Measurements from ENCODE around the gene MUC15. TPM values are rescaled to one million over a fixed set of nuclear protein-coding genes. Genes with fewer than 3 reads are reported as not detected.

MUC15 gene
- total and polyA plus RNA-seq, 2 donors (not counting 1 experiment from before 2014, with no cell fraction given): not detected

DNA sequence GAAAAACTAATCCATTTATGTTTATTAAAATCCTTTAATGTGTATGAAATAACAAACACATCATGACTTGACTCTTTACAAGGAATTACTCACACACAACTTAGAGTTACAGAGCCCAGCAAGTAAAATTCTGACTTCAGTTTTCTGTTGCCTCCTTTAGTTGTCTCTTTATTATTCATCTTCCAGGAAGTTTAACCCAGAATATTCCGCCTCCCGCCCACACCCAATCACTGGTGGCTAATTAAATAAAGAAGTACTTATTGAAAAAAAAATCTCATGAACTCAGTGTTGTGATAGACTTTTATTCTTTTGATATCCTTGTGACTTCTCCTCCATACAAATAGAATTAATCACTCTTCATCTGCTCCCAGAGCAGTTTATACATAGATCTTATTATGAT lies 61.9 kb downstream of the MUC15 start:
- Histone ChIP-seq H3K79me2 (ENCODE audit: control insufficient read depth, insufficient read depth, low read length) (no peaks in the 10 kb centered on the region), H3K4me2 (replicated peaks; ENCODE audit: low read depth, low read length, poor library complexity, severe bottlenecking) (no peak overlapping the region), H3K27me3 (replicated peaks in 1 of 4; ENCODE audit: control extremely low read depth in 1 of 4, control insufficient read depth in 3 of 4, insufficient read depth in 4 of 4, low read length in 3 of 4) (no peaks in the 10 kb centered on the region)

More for the DNA sequence above, 61.9 kb downstream of the MUC15 start:
- H3K27ac ChIP-seq (ENCODE audit: low read length in 2 of 2): no peak overlapping the region
- H4K20me1 ChIP-seq (ENCODE audit: control insufficient read depth, insufficient read depth, low read length, poor library complexity, severe bottlenecking): no peaks in the 10 kb centered on the region
- ChIA-PET CTCF (interaction anchor here (1.0 kb wide), 1 partner anchor 15 kb away, joined by 3 read pairs; no protein-coding TSS in a partner anchor), POLR2A (no interaction called here)
- H2AFZ ChIP-seq (ENCODE audit: insufficient read depth, low read depth, low read length, poor library complexity, severe bottlenecking): no peak overlapping the region
- no peaks in the 10 kb centered on the region for H3K4me1 Mint-ChIP-seq
- no peak overlapping the region for H3K4me3 ChIP-seq (ENCODE audit: control extremely low read depth in 1 of 5, extremely low read depth in 1 of 5, insufficient read depth in 1 of 5, low read depth in 2 of 5, low read length in 4 of 5)
- no peak overlapping the region for H3K9ac ChIP-seq (ENCODE audit: low read length)
- no peak for TF ChIP-seq EZH2 (IDR thresholded peaks at IDR 0.05; ENCODE audit: borderline replicate concordance, insufficient read depth, low read depth, low read length, poor library complexity, severe bottlenecking)
- TF ChIP-seq, protein P1, sequence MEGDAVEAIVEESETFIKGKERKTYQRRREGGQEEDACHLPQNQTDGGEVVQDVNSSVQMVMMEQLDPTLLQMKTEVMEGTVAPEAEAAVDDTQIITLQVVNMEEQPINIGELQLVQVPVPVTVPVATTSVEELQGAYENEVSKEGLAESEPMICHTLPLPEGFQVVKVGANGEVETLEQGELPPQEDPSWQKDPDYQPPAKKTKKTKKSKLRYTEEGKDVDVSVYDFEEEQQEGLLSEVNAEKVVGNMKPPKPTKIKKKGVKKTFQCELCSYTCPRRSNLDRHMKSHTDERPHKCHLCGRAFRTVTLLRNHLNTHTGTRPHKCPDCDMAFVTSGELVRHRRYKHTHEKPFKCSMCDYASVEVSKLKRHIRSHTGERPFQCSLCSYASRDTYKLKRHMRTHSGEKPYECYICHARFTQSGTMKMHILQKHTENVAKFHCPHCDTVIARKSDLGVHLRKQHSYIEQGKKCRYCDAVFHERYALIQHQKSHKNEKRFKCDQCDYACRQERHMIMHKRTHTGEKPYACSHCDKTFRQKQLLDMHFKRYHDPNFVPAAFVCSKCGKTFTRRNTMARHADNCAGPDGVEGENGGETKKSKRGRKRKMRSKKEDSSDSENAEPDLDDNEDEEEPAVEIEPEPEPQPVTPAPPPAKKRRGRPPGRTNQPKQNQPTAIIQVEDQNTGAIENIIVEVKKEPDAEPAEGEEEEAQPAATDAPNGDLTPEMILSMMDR (IDR thresholded peaks at IDR 0.05): no peak
- intact Hi-C loops (cut with micrococcal nuclease): no loop called here
- H3K9me3 Mint-ChIP-seq (ENCODE audit: insufficient read depth): no peaks in the 10 kb centered on the region
- DNase-seq: no peak
- H3K27ac Mint-ChIP-seq: no peak overlapping the region
- WGBS (ENCODE audit: insufficient coverage): no CpG with 5 or more reads among the region's 2 CpGs
- no peak overlapping the region for H3K4me3 Mint-ChIP-seq
- H3K9me3 ChIP-seq (ENCODE audit: control extremely low read depth in 1 of 3, control insufficient read depth in 2 of 3, insufficient read depth in 1 of 3, low read length in 2 of 3): no peaks in the 10 kb centered on the region
- no peak for ATAC-seq (ENCODE audit: low read depth)
- no peaks in the 10 kb centered on the region for H3K36me3 ChIP-seq (replicated peaks in 1 of 2; ENCODE audit: control extremely low read depth in 1 of 2, control insufficient read depth in 1 of 2, extremely low read depth in 1 of 2, insufficient read depth in 2 of 2, low read length in 1 of 2)
- H3K27me3 Mint-ChIP-seq: no peaks in the 10 kb centered on the region
- no peaks in the 10 kb centered on the region for H3K4me1 ChIP-seq (ENCODE audit: control insufficient read depth in 2 of 2, insufficient read depth in 2 of 2, low read length in 2 of 2)

Other genes with a start within 250 kb of the MUC15 start
- gene ANO3, start 240.1 kb downstream of the MUC15 start, total RNA-seq: not detected in 2 replicates
- not detected in 2 replicates for gene ANO3, start 240.1 kb downstream of the MUC15 start, polyA plus RNA-seq
- not detected in 2 replicates for gene SLC5A12, start 149.8 kb upstream of the MUC15 start, total RNA-seq
- gene SLC5A12, start 149.8 kb upstream of the MUC15 start, polyA plus RNA-seq: not detected in 2 replicates

All from B cell (primary cell).